Mesenchymal stem cell (in vitro differentiated cells and primary cell): ENCODE results near the gene NPFF.
"Not testable (repeated sequence)": the region's sequence is repeated elsewhere in the genome, so short reads cannot be mapped to it uniquely, and the experiment has no call there.

ENCODE experiments used
- DNase-seq: peaks from one replicate; pipeline ENCODE4 v3.0.0-alpha.2; 2013
- H2AFZ ChIP-seq: one replicate; pipeline ENCODE4 v1.6.1; 2013; ENCODE audit warnings: low read depth, mild to moderate bottlenecking, control low read depth, inconsistent platforms, low read length, moderate library complexity
- H2AK5ac ChIP-seq: 2 replicates; pipeline ENCODE4 v1.6.1; 2013; ENCODE audit warnings: low read length, moderate library complexity, mild to moderate bottlenecking, inconsistent platforms; ENCODE audit not compliant: severe bottlenecking
- H2BK120ac ChIP-seq: one replicate; pipeline ENCODE4 v1.6.1; 2013; ENCODE audit warnings: low read depth, mild to moderate bottlenecking, inconsistent platforms, low read length, moderate library complexity
- H2BK12ac ChIP-seq, 2 experiments: one replicate each; pipeline ENCODE4 v1.6.1; 2013; ENCODE audit warnings: inconsistent platforms in 2 of 2, low read length in 2 of 2, mild to moderate bottlenecking in 2 of 2, moderate library complexity in 2 of 2, control low read depth in 1 of 2
- H2BK15ac ChIP-seq: one replicate; pipeline ENCODE4 v1.6.1; 2013; ENCODE audit warnings: mild to moderate bottlenecking, low read depth, inconsistent platforms; ENCODE audit not compliant: poor library complexity, severe bottlenecking
- H2BK5ac ChIP-seq: 2 replicates; pipeline ENCODE4 v1.6.1; 2013; ENCODE audit warnings: low read depth, mild to moderate bottlenecking, low read length, control low read depth, inconsistent platforms; ENCODE audit not compliant: poor library complexity, severe bottlenecking
- H3K14ac ChIP-seq, 2 experiments: one replicate each; pipeline ENCODE4 v1.6.1; 2013; ENCODE audit warnings: inconsistent platforms in 2 of 2, low read length in 2 of 2, control low read depth in 1 of 2, mild to moderate bottlenecking in 1 of 2, moderate library complexity in 1 of 2
- H3K18ac ChIP-seq, 2 experiments: one replicate each; pipeline ENCODE4 v1.6.1; 2013; ENCODE audit warnings: inconsistent platforms in 2 of 2, low read length in 2 of 2, control low read depth in 1 of 2, low read depth in 1 of 2, mild to moderate bottlenecking in 1 of 2
- H3K23ac ChIP-seq, 2 experiments: one replicate each; pipeline ENCODE4 v1.6.1; 2013; ENCODE audit warnings: inconsistent platforms in 2 of 2, low read length in 2 of 2, mild to moderate bottlenecking in 2 of 2, moderate library complexity in 2 of 2, control low read depth in 1 of 2
- H3K27ac ChIP-seq: 2 replicates; pipeline ENCODE4 v1.5.1; 2013; ENCODE audit warnings: mild to moderate bottlenecking, moderate library complexity, low read length, control low read depth, inconsistent platforms; ENCODE audit not compliant: poor library complexity, severe bottlenecking
- H3K27me3 ChIP-seq, 2 experiments: 2 replicates each; pipeline versions ENCODE4 v1.6.1 to v1.7.0; 2013; ENCODE audit warnings: low read length in 2 of 2, mild to moderate bottlenecking in 2 of 2, moderate library complexity in 2 of 2, control low read depth in 1 of 2, inconsistent platforms in 1 of 2; ENCODE audit not compliant: control insufficient read depth in 1 of 2, insufficient read depth in 1 of 2
- H3K36me3 ChIP-seq, 2 experiments: 2 replicates each; pipeline versions ENCODE4 v1.6.1 to v1.7.0; 2013; ENCODE audit warnings: low read length in 2 of 2, control low read depth in 1 of 2, inconsistent platforms in 1 of 2, low read depth in 1 of 2, mild to moderate bottlenecking in 1 of 2; ENCODE audit not compliant: insufficient read depth in 2 of 2, control insufficient read depth in 1 of 2
- H3K4ac ChIP-seq, 2 experiments: one replicate each; pipeline ENCODE4 v1.6.1; 2013; ENCODE audit warnings: inconsistent platforms in 2 of 2, low read length in 2 of 2, mild to moderate bottlenecking in 2 of 2, moderate library complexity in 2 of 2, control low read depth in 1 of 2, low read depth in 1 of 2
- H3K4me1 ChIP-seq: 2 replicates; pipeline ENCODE4 v1.6.1; 2013; ENCODE audit warnings: low read depth, low read length, control low read depth; ENCODE audit not compliant: control insufficient read depth, insufficient read depth
- H3K4me2 ChIP-seq: 2 replicates; pipeline ENCODE4 v1.6.1; 2013; ENCODE audit warnings: low read length, mild to moderate bottlenecking, inconsistent platforms; ENCODE audit not compliant: poor library complexity, severe bottlenecking
- H3K4me3 ChIP-seq, 2 experiments: 2 replicates each; pipeline versions ENCODE4 v1.5.1 to v1.7.0; 2013; ENCODE audit warnings: low read length in 2 of 2, mild to moderate bottlenecking in 2 of 2, control low read depth in 1 of 2, low read depth in 1 of 2; ENCODE audit not compliant: insufficient read depth in 1 of 2
- H3K79me1 ChIP-seq: replicated peaks from 2 replicates; pipeline ENCODE4 v1.6.1; 2013; ENCODE audit warnings: mild to moderate bottlenecking, control low read depth, low read length, inconsistent platforms; ENCODE audit not compliant: poor library complexity, severe bottlenecking
- H3K9ac ChIP-seq: 2 replicates; pipeline ENCODE4 v1.7.0; 2013; ENCODE audit warnings: mild to moderate bottlenecking, low read length, moderate library complexity
- H3K9me3 ChIP-seq: 2 replicates; pipeline ENCODE4 v1.7.0; 2013; ENCODE audit warnings: mild to moderate bottlenecking, low read length; ENCODE audit not compliant: control insufficient read depth
- H4K8ac ChIP-seq: one replicate; pipeline ENCODE4 v1.6.1; 2013; ENCODE audit warnings: inconsistent platforms, mild to moderate bottlenecking, low read length, moderate library complexity
- H4K91ac ChIP-seq: one replicate; pipeline ENCODE4 v1.6.1; 2013; ENCODE audit warnings: mild to moderate bottlenecking, low read length, inconsistent platforms
- WGBS: methylation state at CpG from one replicate; pipeline ENCODE4 v1.1.7; 2013; ENCODE audit warnings: mixed read lengths; 5-methylcytosine and 5-hydroxymethylcytosine counted together

NPFF gene

GRCh38 chr12:53481939-53482586 lies 25.2 kb downstream of the NPFF start:
- Histone ChIP-seq H3K36me3 (peaks cover 68 to 90% of the 10 kb centered on the region in 2 experiments), H3K14ac (no peak overlapping the region), H2BK5ac (no peak overlapping the region), H4K8ac (no peak overlapping the region), H2BK15ac (no peak overlapping the region), H2AFZ (no peak overlapping the region), H3K9me3 (no peaks in the 10 kb centered on the region), H3K79me1 (peaks cover 9% of the 10 kb centered on the region), H4K91ac (no peak overlapping the region), H3K9ac (peak overlapping the region; percentile 33), H3K18ac (no peak overlapping the region), H3K4ac (no peak overlapping the region), H2BK120ac (no peak overlapping the region), H3K4me3 (no peak overlapping the region), H3K27me3 (no peaks in the 10 kb centered on the region), H2AK5ac (no peak overlapping the region), H3K4me2 (no peak overlapping the region), H2BK12ac (no peak overlapping the region), H3K4me1 (peaks cover 18% of the 10 kb centered on the region), H3K27ac (peak overlapping the region; percentile 30), H3K23ac (no peak overlapping the region)
- 85% methylated on average over 9 of the region's 9 CpGs for WGBS
- DNase-seq, result peak; percentile 42

GRCh38 chr12:53481458-53481857 lies 25.8 kb downstream of the NPFF start:
- not testable (repeated sequence) for H3K9me3 ChIP-seq, H2AFZ ChIP-seq, H2BK15ac ChIP-seq, H3K27me3 ChIP-seq, H3K14ac ChIP-seq, H4K8ac ChIP-seq, H3K18ac ChIP-seq, H3K79me1 ChIP-seq, H2BK120ac ChIP-seq, H4K91ac ChIP-seq, H2BK5ac ChIP-seq, H3K23ac ChIP-seq, H2AK5ac ChIP-seq, H2BK12ac ChIP-seq, H3K4me2 ChIP-seq, H3K4me3 ChIP-seq, H3K4ac ChIP-seq
- Histone ChIP-seq H3K36me3 (peaks cover 62 to 90% of the 10 kb centered on the region in 2 experiments), H3K9ac (peak overlapping the region; percentile 33), H3K27ac (peak overlapping the region; percentile 30), H3K4me1 (peaks cover 14% of the 10 kb centered on the region)
- DNase-seq, result peak; percentile 56
- WGBS, result 60% methylated on average over 6 of the region's 6 CpGs

DNA sequence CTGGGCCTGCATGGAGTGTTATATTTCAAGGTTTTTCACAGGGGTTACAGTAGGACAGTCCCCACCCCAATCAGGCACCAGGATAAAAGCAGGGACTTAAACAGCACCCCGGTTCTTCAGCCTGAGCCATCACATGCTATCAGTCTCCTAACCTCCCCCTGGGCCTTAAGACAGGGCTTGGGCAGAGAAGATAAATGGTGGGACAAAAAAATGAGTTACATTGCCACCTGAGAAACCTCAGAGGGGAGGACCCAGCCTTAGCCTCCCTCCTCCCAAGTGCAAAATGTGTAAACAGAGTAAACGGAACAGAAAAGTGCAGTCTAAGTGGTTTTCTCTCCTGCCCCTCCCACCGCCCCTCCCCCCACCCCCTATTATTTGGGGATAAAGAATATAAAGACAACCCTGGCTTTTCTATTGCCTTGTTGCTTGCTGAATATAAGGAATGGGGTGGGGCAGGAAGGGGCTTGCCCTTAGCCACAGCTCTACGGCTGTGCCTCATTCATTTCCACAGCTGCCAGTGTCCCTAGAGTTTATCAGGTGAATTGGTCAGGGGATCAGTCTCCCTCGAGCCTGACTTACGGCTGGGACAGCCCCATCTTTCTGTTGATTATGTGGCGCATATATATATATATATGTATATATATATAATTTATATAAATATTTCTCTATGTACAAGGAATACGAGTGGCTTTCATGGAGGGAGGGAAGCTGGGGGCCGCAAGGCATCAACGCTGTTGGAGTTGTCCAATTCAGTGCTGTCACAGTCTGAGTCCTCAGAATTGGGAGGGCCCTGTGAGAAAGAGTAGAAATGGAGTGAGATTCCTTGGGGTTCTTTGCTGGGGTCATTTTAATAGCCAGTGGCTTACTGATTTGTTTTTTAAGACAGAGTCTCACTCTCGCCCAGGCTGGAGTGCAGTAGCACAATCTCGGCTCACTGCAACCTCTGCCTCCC lies 26.5 kb downstream of the NPFF start:
- peak overlapping the region; percentile 81 for H3K9ac ChIP-seq
- H3K14ac ChIP-seq, result no peak overlapping the region
- H2BK15ac ChIP-seq, result no peak overlapping the region
- peak overlapping the region; percentile 41 for H3K27ac ChIP-seq
- no peak overlapping the region for H2AFZ ChIP-seq
- H4K8ac ChIP-seq, result no peak overlapping the region
- H3K4me1 ChIP-seq, result peaks cover 14% of the 10 kb centered on the region
- H3K79me1 ChIP-seq, result peaks cover 6% of the 10 kb centered on the region
- peaks cover 56 to 90% of the 10 kb centered on the region in 2 experiments for H3K36me3 ChIP-seq
- H3K18ac ChIP-seq, result no peak overlapping the region
- no peaks in the 10 kb centered on the region for H3K9me3 ChIP-seq
- no peak for DNase-seq
- no peak overlapping the region for H2BK120ac ChIP-seq
- H4K91ac ChIP-seq, result no peak overlapping the region
- H2AK5ac ChIP-seq, result no peak overlapping the region
- WGBS, result 88% methylated on average over 6 of the region's 12 CpGs
- H3K4ac ChIP-seq, result no peak overlapping the region
- H3K23ac ChIP-seq, result no peak overlapping the region
- no peak overlapping the region for H3K4me3 ChIP-seq
- H3K4me2 ChIP-seq, result no peak overlapping the region
- H2BK12ac ChIP-seq, result no peak overlapping the region
- no peak overlapping the region for H2BK5ac ChIP-seq
- no peaks in the 10 kb centered on the region for H3K27me3 ChIP-seq

- Histone ChIP-seq H3K4me3 (no peak overlapping the region), H2BK12ac (no peak overlapping the region), H2BK120ac (no peak overlapping the region), H2AK5ac (no peak overlapping the region), H2AFZ (no peak overlapping the region), H4K8ac (no peak overlapping the region), H3K9me3 (no peaks in the 10 kb centered on the region), H3K4me1 (peaks cover 14% of the 10 kb centered on the region), H3K27me3 (no peaks in the 10 kb centered on the region), H3K4ac (no peak overlapping the region), H2BK15ac (no peak overlapping the region), H4K91ac (no peak overlapping the region), H3K79me1 (peaks cover 7% of the 10 kb centered on the region), H3K27ac (peak overlapping the region; percentile 28), H3K23ac (no peak overlapping the region), H3K18ac (no peak overlapping the region), H3K14ac (no peak overlapping the region), H3K9ac (peak overlapping the region; percentile 81), H3K36me3 (peaks cover 54 to 91% of the 10 kb centered on the region in 2 experiments), H2BK5ac (no peak overlapping the region), H3K4me2 (no peak overlapping the region)
- 92% methylated on average over 4 of the region's 5 CpGs for WGBS
- no peak for DNase-seq
Measured at GRCh38 chr12:53479331-53479730, 28.0 kb downstream of the NPFF start.
